ENCODE results near the gene TACC2.

The TACC2 gene

GRCh38 chr10:121988361-121989324 is at the start of gene TACC2:
TSS of gene TACC2 (plus strand) at chr10:121989163. CDS start at chr10:122021982, 32,819 bp downstream.
- no peak for TF ChIP-seq CTCF (IDR thresholded peaks at IDR 0.05; ENCODE audit: low read depth, low read length)
- H3K4me3 ChIP-seq (replicated peaks in 1 of 2; ENCODE audit: low read depth in 2 of 2, low read length in 2 of 2) = no peak within 1 kb of the TSS

GRCh38 chr10:121941532-121941931 is 47.4 kb upstream of the TACC2 start:
- no peak overlapping the region for H3K4me3 ChIP-seq (replicated peaks in 1 of 2; ENCODE audit: low read depth in 2 of 2, low read length in 2 of 2)
- DNase-seq (ENCODE audit: low read depth in 2 of 2) = no peak
- no peak for TF ChIP-seq CTCF (IDR thresholded peaks at IDR 0.05; ENCODE audit: low read depth, low read length)

More at GRCh38 chr10:121988361-121989324, at the start of gene TACC2:
- no peak for DNase-seq (ENCODE audit: low read depth in 2 of 2)

- peak; percentile 92 to 95 for DNase-seq (ENCODE audit: low read depth in 2 of 2)
- no peak for TF ChIP-seq CTCF (IDR thresholded peaks at IDR 0.05; ENCODE audit: low read depth, low read length)
These were observed 46.1 kb upstream of the TACC2 start for GRCh38 chr10:121942749-121943416.

GRCh38 chr10:121947343-121948330 is 41.3 kb upstream of the TACC2 start:
- no peak for TF ChIP-seq CTCF (IDR thresholded peaks at IDR 0.05; ENCODE audit: low read depth, low read length)
- no peak for DNase-seq (ENCODE audit: low read depth in 2 of 2)
- H3K4me3 ChIP-seq (replicated peaks in 1 of 2; ENCODE audit: low read depth in 2 of 2, low read length in 2 of 2) = no peak overlapping the region

More at GRCh38 chr10:121942749-121943416, 46.1 kb upstream of the TACC2 start:
- no peak overlapping the region for H3K4me3 ChIP-seq (replicated peaks in 1 of 2; ENCODE audit: low read depth in 2 of 2, low read length in 2 of 2)

- TF ChIP-seq CTCF (IDR thresholded peaks at IDR 0.05; ENCODE audit: low read depth, low read length) = no peak
- DNase-seq (ENCODE audit: low read depth in 2 of 2) = no peak
- H3K4me3 ChIP-seq (replicated peaks in 1 of 2; ENCODE audit: low read depth in 2 of 2, low read length in 2 of 2) = no peak overlapping the region
These were observed 39.9 kb upstream of the TACC2 start for GRCh38 chr10:121949049-121949448.

GRCh38 chr10:121949451-121949850 is 39.5 kb upstream of the TACC2 start:
- DNase-seq (ENCODE audit: low read depth in 2 of 2) = no peak
- no peak for TF ChIP-seq CTCF (IDR thresholded peaks at IDR 0.05; ENCODE audit: low read depth, low read length)

More at GRCh38 chr10:121949451-121949850, 39.5 kb upstream of the TACC2 start:
- no peak overlapping the region for H3K4me3 ChIP-seq (replicated peaks in 1 of 2; ENCODE audit: low read depth in 2 of 2, low read length in 2 of 2)

All from cardiac fibroblast (primary cell).